Activated T-helper 2 cell treated with anti-CD3 and anti-CD28 coated beads, Interferon-gamma antibody, Interleukin-2, Interleukin-4, amounts not matched to agents 10 μg/mL and 5 μg/mL and 100 μg/mL, durations not matched to agents 14 hours and 24 hours and 36 hours (primary cell): ENCODE data around the gene FAM234B. TPM values are rescaled to one million over a fixed set of nuclear protein-coding genes. Genes with fewer than 3 reads are reported as not detected.
A peak's percentile ranks its signal among the peaks of the same experiment; 100 is the strongest.

Experiments
- DNase-seq: peaks from one replicate; pipeline ENCODE4 v3.0.0; 2021; ENCODE audit warnings: low spot score
- H3K27ac Mint-ChIP-seq: one replicate; pipeline ENCODE4 v1.8.0; 2021; ENCODE audit warnings: mixed read lengths
- H3K27me3 Mint-ChIP-seq: one replicate; pipeline ENCODE4 v1.8.0; 2021; ENCODE audit warnings: low read depth, mixed read lengths
- H3K36me3 Mint-ChIP-seq: one replicate; pipeline ENCODE4 v1.8.0; 2021; ENCODE audit warnings: low read depth, mixed read lengths
- H3K4me1 Mint-ChIP-seq: one replicate; pipeline ENCODE4 v1.8.0; 2021; ENCODE audit warnings: low read depth, mixed read lengths
- H3K4me3 Mint-ChIP-seq: one replicate; pipeline ENCODE4 v1.8.0; 2021; ENCODE audit warnings: low read depth, mild to moderate bottlenecking, moderate library complexity, mixed read lengths
- H3K9me3 Mint-ChIP-seq: one replicate; pipeline ENCODE4 v1.8.0; 2021; ENCODE audit warnings: mixed read lengths
- intact Hi-C: fragments of 100-400 bp; cut with micrococcal nuclease; formaldehyde crosslinking; loops from one replicate; pipeline ENCODE4 v1.15.1; 2023
- total RNA-seq: library from RNA; stranded (reverse); gene quantifications from 2 replicates; pipeline ENCODE4 v1.2.3, GENCODE V29; 2022

Gene FAM234B
- total RNA-seq, 1 donor from 2014 or later = 6.8 TPM

GRCh38 chr12:13101821-13102375 lies 57.7 kb downstream of the FAM234B start:
- no peaks in the 10 kb centered on the region for H3K36me3 Mint-ChIP-seq
- intact Hi-C loops = loop anchor here (1.0 to 5.0 kb wide), 4 partner anchors 94 to 1670 kb away; partner anchors contain the start of genes APOLD1, EMP1 and HEBP1
- H3K9me3 Mint-ChIP-seq = no peaks in the 10 kb centered on the region
- peaks cover 47% of the 10 kb centered on the region for H3K4me1 Mint-ChIP-seq
- peaks cover 9% of the 10 kb centered on the region for H3K27me3 Mint-ChIP-seq
- H3K27ac Mint-ChIP-seq = peak overlapping the region; percentile 75
- DNase-seq = no peak
- H3K4me3 Mint-ChIP-seq = peak overlapping the region; percentile 71

DNA sequence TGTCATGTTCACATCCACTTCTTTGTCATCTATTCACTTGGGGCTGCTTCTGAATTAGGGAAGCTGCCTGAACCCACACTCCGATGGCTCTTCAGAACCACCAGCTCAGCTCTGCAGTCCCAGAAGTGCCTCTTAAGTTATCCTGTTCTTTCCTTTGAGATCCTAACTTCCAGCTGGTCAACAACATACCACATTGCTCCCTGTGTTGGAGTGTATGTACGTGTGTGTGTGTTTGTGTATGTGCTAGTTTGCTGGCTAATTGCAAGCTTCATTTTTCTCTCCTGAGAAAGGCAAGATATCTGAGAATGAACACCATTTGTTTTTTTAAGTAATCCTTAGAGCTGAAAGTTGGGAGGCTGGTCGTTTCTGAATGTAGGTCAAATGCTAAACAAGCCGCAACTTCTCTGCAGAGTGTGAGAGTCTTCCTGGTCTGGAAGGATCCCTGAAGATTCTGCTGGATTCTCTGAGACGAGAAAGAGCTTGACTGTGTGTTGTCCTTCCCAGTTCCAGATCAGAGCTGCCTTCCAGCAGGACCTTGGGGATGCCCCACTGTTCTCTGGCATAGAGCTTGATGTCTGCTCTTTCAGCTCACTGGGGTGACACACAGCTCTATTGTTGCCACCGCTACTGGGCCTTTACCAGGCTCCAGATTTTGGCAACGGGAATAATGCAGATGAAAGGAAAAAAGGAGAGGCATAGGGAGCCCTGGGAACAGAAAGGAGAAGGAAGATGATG lies 58.4 kb downstream of the FAM234B start:
- H3K4me1 Mint-ChIP-seq = peaks cover 44% of the 10 kb centered on the region
- DNase-seq = no peak
- no peaks in the 10 kb centered on the region for H3K36me3 Mint-ChIP-seq
- H3K9me3 Mint-ChIP-seq = no peaks in the 10 kb centered on the region
- H3K4me3 Mint-ChIP-seq = peak overlapping the region; percentile 51
- intact Hi-C loops = loop anchor here (5.0 kb wide), 2 partner anchors 315 to 1670 kb away; partner anchors contain the start of gene APOLD1
- no peak overlapping the region for H3K27ac Mint-ChIP-seq
- H3K27me3 Mint-ChIP-seq = peaks cover 10% of the 10 kb centered on the region

DNA sequence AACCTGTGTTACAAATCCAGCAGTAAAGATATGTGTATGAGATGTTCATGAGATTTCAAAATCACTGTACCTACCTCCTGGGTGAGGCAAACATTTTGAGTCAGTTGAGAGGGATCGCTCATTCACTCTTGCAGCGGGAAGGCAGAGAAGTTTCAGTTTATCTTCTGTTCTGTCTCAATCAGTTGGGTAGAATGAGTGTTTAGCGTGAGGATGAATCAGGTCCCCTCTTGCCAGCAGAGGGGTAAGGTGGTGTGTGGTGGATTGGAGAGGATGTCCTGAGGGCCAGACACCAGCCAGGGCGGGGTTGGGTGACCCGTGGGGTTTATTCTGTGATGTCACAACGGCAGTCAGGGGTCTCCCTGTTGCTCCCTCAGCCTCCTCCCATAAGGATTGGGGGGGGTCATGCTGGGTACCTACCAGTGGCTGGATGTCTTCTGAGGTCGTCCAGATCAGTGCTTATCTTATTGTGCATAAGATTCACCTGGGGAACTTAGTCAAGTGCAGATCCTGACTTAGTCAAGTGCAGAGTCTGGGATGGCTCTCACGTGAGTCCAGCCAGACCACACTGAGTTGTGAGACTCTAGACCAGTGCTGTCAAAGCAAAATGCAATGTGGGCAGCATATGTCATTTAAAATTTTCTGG lies 59.3 kb downstream of the FAM234B start, which contains the start of gene GSG1:
GSG1 (minus strand) TSS at position 277 of the 643 bp plus-strand sequence; CDS start at position 122, 155 bp downstream.
- Mint-ChIP-seq H3K4me1 (peaks cover 37% of the 10 kb centered on the region), H3K27me3 (peaks cover 14% of the 10 kb centered on the region), H3K4me3 (peak within 1 kb of the TSS; percentile 51), H3K36me3 (no peaks in the 10 kb centered on the region), H3K9me3 (no peaks in the 10 kb centered on the region), H3K27ac (no peak within 1 kb of the TSS)
- DNase-seq = no peak
- intact Hi-C loops = loop anchor here (5.0 kb wide), 2 partner anchors 316 to 1669 kb away; partner anchors contain the start of gene APOLD1

DNA sequence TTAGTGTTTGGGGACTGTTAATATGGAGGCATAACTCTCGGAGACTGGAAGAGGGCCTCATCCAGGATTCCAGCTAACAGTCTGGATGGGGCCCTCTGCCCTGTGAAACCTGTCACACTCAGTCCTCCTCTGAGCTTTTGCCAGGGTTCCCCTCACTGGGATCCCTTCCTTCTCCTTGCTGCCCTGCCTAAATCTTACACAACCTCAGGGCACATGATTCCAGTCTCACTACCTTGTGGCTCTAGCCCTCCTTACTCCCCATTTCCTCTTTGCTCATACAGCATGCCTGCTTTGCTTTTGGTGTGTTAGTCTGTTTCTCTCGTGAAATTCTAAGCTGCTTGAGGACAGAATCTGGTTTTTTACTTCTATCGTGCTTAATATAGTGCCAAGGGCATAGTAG lies 60.2 kb downstream of the FAM234B start:
- Mint-ChIP-seq H3K4me1 (peaks cover 28% of the 10 kb centered on the region), H3K4me3 (no peak overlapping the region), H3K9me3 (no peaks in the 10 kb centered on the region), H3K36me3 (no peaks in the 10 kb centered on the region), H3K27ac (no peak overlapping the region), H3K27me3 (peaks cover 18% of the 10 kb centered on the region)
- no peak for DNase-seq
- intact Hi-C loops = loop anchor here (5.0 kb wide), 2 partner anchors 317 to 1668 kb away; partner anchors contain the start of gene APOLD1

DNA sequence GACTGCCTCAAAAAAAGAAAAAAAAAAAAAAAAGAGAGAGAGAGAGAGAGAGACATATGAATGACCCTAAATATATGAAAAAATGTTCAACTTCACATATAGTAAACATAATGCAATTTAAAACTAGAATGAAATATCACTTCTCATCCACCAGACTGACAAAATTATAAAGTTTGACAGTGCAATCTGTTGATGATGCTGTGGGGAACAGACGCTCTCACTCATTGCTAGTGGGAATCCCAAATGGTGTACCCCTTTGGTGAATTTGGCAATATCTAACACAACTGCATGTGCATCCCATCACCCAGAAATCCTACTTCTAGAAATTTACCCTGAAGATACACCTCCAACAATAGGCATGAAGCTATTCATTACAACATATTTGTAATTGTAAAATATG lies 61.6 kb downstream of the FAM234B start:
- H3K9me3 Mint-ChIP-seq = no peaks in the 10 kb centered on the region
- DNase-seq = no peak
- H3K4me3 Mint-ChIP-seq = no peak overlapping the region
- peaks cover 17% of the 10 kb centered on the region for H3K4me1 Mint-ChIP-seq
- peaks cover 24% of the 10 kb centered on the region for H3K27me3 Mint-ChIP-seq
- no peaks in the 10 kb centered on the region for H3K36me3 Mint-ChIP-seq
- no peak overlapping the region for H3K27ac Mint-ChIP-seq
- intact Hi-C loops = no loop called here

DNA sequence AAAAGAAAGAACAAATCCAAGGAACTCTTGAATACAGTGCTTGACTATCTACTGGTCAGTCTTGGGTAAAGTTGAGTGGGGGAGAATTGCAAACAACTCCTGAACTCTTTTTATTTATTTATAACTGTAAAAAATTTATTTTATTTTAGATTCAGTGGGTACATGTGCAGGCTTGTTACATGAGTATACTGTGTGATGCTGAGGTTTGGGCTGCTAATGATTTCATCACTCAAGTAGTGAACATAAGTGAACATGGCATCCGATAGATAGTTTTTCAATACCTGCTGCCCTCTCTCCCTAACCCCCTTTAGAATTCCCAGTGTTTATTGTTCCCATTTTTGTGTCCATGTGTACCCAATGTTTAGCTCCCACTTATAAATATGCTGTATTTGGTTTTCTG lies 62.5 kb downstream of the FAM234B start:
- Mint-ChIP-seq H3K4me1 (peaks cover 16% of the 10 kb centered on the region), H3K36me3 (no peaks in the 10 kb centered on the region), H3K27me3 (peaks cover 24% of the 10 kb centered on the region), H3K27ac (no peak overlapping the region), H3K9me3 (no peaks in the 10 kb centered on the region), H3K4me3 (no peak overlapping the region)
- intact Hi-C loops = no loop called here
- DNase-seq = no peak

DNA sequence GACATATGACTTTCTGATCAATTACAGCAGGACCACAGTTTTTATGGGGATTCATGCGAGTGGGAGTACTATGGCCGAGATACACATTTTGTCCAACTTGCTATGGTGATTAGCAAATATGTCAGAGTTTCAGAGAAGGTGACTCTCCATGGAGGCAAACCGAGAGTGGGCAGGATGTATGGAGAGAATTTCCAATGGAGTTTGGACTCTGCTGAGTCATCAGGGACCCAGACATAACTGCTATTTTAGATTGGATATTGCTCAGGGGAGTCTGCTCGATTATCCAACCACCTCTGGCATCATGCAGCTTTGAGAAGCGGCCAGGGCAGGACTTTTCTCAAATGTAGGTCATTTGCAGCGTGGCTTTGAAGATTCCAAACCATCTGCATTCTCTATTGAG lies 68.8 kb downstream of the FAM234B start:
- intact Hi-C loops = no loop called here
- Mint-ChIP-seq H3K4me1 (no peaks in the 10 kb centered on the region), H3K27ac (no peak overlapping the region), H3K27me3 (peaks cover 37% of the 10 kb centered on the region), H3K36me3 (no peaks in the 10 kb centered on the region), H3K9me3 (no peaks in the 10 kb centered on the region), H3K4me3 (no peak overlapping the region)
- DNase-seq = no peak

DNA sequence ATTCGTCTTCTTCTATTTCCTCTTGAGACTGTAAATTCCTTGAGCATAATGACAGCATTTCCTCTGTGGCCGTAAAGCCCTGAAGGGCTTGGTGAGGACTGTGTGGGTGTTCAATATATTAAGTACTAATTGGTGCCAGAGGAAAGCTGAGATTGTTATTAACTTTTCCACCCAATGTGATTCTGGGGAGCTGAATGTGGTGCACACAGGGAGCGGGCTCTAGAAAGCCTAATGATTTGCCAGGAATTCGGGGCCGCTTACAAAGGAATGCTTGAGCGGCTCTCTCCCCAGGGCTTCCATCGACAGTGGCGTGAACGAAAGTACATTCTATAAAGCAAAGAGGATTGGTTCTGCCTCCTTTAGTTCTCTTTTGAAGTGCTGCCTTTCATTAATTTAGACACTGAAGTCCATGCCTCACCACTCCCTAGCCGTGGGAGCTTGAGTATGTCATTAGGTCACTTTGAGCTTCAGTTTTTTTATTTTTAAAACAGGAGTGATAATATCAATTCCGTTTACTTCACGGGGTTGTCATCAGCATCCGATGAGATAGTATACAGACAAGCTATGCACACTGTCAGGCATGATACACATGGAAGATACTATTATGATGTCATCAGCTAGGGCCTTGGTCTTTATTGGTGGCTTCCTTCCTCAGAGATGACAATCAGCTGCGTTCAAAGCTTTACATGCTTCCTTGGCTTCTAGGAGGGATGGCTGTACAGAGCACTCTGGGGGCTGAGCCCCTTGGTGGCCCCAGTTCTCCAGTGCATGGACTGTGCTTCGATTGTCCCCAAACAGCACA lies 70.3 kb downstream of the FAM234B start:
- Mint-ChIP-seq H3K36me3 (no peaks in the 10 kb centered on the region), H3K4me1 (no peaks in the 10 kb centered on the region), H3K27me3 (peaks cover 29% of the 10 kb centered on the region), H3K9me3 (no peaks in the 10 kb centered on the region), H3K4me3 (no peak overlapping the region), H3K27ac (no peak overlapping the region)
- intact Hi-C loops = no loop called here
- no peak for DNase-seq

DNA sequence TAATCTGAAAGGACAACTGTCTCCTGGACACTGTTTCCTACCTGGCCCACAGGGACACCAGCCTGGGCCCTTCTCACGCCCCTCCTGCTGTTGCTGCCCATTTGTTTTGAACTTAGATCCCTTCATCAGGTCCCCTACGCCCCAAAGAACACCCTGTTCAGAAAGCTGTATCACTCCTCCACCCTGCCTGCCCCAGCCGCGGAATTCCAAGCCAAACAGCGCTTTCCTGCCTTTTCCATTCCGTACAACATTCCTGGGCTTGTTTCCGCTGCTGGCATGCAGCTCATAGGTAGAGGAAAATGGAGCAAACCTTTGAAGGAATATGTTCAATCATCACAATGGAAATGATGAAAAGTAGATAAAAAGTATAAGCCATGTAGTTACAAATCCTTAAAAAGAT lies 72.1 kb downstream of the FAM234B start:
- intact Hi-C loops = no loop called here
- Mint-ChIP-seq H3K36me3 (no peaks in the 10 kb centered on the region), H3K27ac (no peak overlapping the region), H3K4me1 (no peaks in the 10 kb centered on the region), H3K9me3 (no peaks in the 10 kb centered on the region), H3K27me3 (peaks cover 23% of the 10 kb centered on the region), H3K4me3 (no peak overlapping the region)
- no peak for DNase-seq

DNA sequence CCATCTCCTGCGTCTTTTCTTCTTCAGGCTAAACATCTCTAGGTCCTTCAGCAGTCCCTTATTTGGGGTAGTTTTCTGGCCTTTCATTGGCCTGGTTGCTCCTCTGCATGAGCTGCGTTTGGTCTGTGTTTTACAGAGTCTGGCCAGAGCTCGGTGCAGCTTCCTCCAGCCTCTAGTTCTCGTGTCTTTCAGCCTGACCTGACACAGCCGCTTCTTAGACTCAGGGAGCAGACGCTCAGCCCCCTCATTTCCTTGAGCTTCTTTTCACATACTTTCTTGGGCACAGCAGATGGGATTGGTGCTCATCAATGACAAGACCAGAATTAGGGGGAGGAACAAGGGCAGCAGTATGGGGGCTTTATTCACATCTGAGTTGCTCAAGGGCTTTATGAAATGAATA lies 72.8 kb downstream of the FAM234B start:
- no peak overlapping the region for H3K27ac Mint-ChIP-seq
- H3K27me3 Mint-ChIP-seq = peaks cover 21% of the 10 kb centered on the region
- H3K36me3 Mint-ChIP-seq = no peaks in the 10 kb centered on the region
- no peak overlapping the region for H3K4me3 Mint-ChIP-seq
- H3K4me1 Mint-ChIP-seq = no peaks in the 10 kb centered on the region
- no peak for DNase-seq
- H3K9me3 Mint-ChIP-seq = no peaks in the 10 kb centered on the region
- intact Hi-C loops = no loop called here

GRCh38 chr12:13119826-13120225 lies 75.6 kb downstream of the FAM234B start:
- Mint-ChIP-seq H3K27ac (no peak overlapping the region), H3K36me3 (no peaks in the 10 kb centered on the region), H3K4me1 (no peaks in the 10 kb centered on the region), H3K27me3 (peaks cover 8% of the 10 kb centered on the region), H3K4me3 (no peak overlapping the region), H3K9me3 (no peaks in the 10 kb centered on the region)
- DNase-seq = no peak
- intact Hi-C loops = no loop called here

DNA sequence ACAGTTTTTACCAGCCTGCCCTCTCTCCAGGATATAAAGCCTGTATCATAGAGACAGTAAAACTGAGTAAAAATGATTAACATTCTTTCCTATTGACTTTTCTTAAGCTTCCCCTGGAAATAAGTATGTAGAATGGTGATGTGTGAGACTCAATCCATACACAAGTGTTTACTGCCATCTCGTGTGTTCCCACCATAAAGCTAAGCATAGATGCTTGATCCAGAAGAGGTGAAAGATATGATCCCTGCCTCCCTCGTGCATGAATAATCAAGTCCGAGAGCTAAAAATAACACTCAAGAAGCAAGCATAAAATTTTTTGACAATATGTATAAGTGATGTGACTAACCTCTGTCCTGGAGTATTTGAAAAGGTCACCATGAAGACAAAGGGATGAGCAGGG lies 76.2 kb downstream of the FAM234B start:
- H3K9me3 Mint-ChIP-seq = no peaks in the 10 kb centered on the region

More for the DNA sequence above, 76.2 kb downstream of the FAM234B start:
- no peaks in the 10 kb centered on the region for H3K4me1 Mint-ChIP-seq
- peaks cover 8% of the 10 kb centered on the region for H3K27me3 Mint-ChIP-seq
- DNase-seq = no peak
- H3K36me3 Mint-ChIP-seq = no peaks in the 10 kb centered on the region
- intact Hi-C loops = no loop called here
- no peak overlapping the region for H3K4me3 Mint-ChIP-seq
- no peak overlapping the region for H3K27ac Mint-ChIP-seq
